Right lobe of liver (tissue), 4 donors: ENCODE measurements around the gene GGNBP2.

Experiments
- POLR2A ChIP-seq: fragments of 450-650 bp; IDR thresholded peaks from one replicate; pipeline ENCODE4 v1.6.1; 2017; ENCODE audit warnings: antibody characterized with exemption, mild to moderate bottlenecking
- TF ChIP-seq, protein P1 (sequence below), 4 donors: fragments of 200-600 bp in 3 of 4; fragments of 450-650 bp in 1 of 4; IDR thresholded peaks; one replicate each; pipeline versions ENCODE4 v1.5.1 to v1.8.0; 2016 to 2022; ENCODE audit warnings: antibody characterized with exemption in 4 of 4, mild to moderate bottlenecking in 2 of 4
- donor health status: DM: no; HTN: no; CAD: no.
- donor health status: DM: no; HTN: no; CAD: no.
- donor health status: DM: no; HTN: yes; CAD: no.

DNA sequence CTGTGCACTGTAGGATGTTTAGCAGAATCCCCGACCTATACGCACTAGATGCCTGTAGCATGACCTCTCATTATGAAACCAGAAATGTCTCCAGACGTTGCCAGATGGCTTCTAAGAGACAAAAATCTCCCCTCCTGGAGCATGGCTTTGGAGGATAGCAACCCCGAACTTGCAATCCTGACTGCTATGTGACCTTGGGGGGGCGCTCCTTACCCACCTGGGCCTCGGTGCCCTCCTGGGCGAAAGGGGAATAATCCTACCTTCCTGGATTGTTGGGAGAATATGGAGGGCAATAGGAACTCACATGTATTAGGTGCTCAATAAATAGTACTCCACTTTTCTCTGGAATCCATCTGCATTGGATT, 64.8 kb downstream of the GGNBP2 start:
- TF ChIP-seq POLR2A, result no peak
- TF ChIP-seq, protein P1, sequence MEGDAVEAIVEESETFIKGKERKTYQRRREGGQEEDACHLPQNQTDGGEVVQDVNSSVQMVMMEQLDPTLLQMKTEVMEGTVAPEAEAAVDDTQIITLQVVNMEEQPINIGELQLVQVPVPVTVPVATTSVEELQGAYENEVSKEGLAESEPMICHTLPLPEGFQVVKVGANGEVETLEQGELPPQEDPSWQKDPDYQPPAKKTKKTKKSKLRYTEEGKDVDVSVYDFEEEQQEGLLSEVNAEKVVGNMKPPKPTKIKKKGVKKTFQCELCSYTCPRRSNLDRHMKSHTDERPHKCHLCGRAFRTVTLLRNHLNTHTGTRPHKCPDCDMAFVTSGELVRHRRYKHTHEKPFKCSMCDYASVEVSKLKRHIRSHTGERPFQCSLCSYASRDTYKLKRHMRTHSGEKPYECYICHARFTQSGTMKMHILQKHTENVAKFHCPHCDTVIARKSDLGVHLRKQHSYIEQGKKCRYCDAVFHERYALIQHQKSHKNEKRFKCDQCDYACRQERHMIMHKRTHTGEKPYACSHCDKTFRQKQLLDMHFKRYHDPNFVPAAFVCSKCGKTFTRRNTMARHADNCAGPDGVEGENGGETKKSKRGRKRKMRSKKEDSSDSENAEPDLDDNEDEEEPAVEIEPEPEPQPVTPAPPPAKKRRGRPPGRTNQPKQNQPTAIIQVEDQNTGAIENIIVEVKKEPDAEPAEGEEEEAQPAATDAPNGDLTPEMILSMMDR (IDR thresholded peaks at IDR 0.05), result no peak
